ENCODE data around the gene ZNF804B.

DNA sequence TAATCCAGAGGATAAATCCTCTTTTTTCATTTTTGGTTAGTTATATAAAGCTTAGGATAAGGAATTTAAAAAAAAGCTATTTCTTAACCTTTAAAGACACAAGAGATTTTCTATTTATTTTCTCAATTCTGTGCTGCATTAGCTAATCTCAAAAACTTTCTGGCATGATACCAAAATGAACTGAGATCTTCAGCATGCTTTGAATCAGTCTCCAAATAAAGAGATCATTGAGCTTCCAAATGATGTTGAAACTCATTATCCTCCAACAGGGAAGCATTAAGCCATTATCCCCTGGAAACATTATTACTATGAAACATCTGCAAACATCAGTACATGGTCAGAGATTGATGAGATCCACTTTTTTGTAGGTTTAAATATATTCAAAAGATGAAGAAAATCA is 386.3 kb downstream of the ZNF804B start:
- TF ChIP-seq ZNF202 (tag by site-specific recombination; IDR thresholded peaks at IDR 0.05; ENCODE audit: borderline replicate concordance) (no peak), TSHZ1 (tag by site-specific recombination; IDR thresholded peaks at IDR 0.05; ENCODE audit: borderline replicate concordance) (no peak), ZSCAN30 (tag by site-specific recombination; IDR thresholded peaks at IDR 0.05) (no peak), ZNF518A (tag by site-specific recombination; conservative IDR thresholded peaks at IDR 0.05; ENCODE audit: low read depth) (no peak), CTCF (tag by site-specific recombination; IDR thresholded peaks at IDR 0.05) (no peak)
- TF ChIP-seq, protein P1, sequence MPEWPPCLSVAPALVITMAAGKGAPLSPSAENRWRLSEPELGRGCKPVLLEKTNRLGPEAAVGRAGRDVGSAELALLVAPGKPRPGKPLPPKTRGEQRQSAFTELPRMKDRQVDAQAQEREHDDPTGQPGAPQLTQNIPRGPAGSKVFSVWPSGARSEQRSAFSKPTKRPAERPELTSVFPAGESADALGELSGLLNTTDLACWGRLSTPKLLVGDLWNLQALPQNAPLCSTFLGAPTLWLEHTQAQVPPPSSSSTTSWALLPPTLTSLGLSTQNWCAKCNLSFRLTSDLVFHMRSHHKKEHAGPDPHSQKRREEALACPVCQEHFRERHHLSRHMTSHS (tag by site-specific recombination; IDR thresholded peaks at IDR 0.05), result no peak
- TF ChIP-seq, protein P2, sequence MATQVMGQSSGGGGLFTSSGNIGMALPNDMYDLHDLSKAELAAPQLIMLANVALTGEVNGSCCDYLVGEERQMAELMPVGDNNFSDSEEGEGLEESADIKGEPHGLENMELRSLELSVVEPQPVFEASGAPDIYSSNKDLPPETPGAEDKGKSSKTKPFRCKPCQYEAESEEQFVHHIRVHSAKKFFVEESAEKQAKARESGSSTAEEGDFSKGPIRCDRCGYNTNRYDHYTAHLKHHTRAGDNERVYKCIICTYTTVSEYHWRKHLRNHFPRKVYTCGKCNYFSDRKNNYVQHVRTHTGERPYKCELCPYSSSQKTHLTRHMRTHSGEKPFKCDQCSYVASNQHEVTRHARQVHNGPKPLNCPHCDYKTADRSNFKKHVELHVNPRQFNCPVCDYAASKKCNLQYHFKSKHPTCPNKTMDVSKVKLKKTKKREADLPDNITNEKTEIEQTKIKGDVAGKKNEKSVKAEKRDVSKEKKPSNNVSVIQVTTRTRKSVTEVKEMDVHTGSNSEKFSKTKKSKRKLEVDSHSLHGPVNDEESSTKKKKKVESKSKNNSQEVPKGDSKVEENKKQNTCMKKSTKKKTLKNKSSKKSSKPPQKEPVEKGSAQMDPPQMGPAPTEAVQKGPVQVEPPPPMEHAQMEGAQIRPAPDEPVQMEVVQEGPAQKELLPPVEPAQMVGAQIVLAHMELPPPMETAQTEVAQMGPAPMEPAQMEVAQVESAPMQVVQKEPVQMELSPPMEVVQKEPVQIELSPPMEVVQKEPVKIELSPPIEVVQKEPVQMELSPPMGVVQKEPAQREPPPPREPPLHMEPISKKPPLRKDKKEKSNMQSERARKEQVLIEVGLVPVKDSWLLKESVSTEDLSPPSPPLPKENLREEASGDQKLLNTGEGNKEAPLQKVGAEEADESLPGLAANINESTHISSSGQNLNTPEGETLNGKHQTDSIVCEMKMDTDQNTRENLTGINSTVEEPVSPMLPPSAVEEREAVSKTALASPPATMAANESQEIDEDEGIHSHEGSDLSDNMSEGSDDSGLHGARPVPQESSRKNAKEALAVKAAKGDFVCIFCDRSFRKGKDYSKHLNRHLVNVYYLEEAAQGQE (tag by site-specific recombination; IDR thresholded peaks at IDR 0.05), result no peak

Measured in HEK293 (cell line).